ENCODE data around the gene CYLD. TPM values are rescaled to one million over a fixed set of nuclear protein-coding genes. Genes with fewer than 3 reads are reported as not detected.

CYLD gene
- total RNA-seq, 2 experiments from 2014 or later = 7.4 to 14.9 TPM

GRCh38 chr16:50796829-50797228, 54.9 kb downstream of the CYLD start:
- no peaks in the 10 kb centered on the region for H3K79me2 ChIP-seq (ENCODE audit: insufficient read depth, low read depth, low read length)
- no peaks in the 10 kb centered on the region for H3K9me2 ChIP-seq (ENCODE audit: insufficient read depth, low read length)
- ChIA-PET CTCF (ENCODE audit: unreplicated experiment) (interaction anchor here (1.7 kb wide), 1 partner anchor 10 kb away, joined by 4 read pairs; no protein-coding TSS in a partner anchor), POLR2A (interaction anchor here (1.9 kb wide), 1 partner anchor 10 kb away, joined by 6 read pairs; no protein-coding TSS in a partner anchor)
- H2AFZ ChIP-seq (ENCODE audit: low read length) = no peak overlapping the region
- no peak for DNase-seq (ENCODE audit: low spot score)
- H4K20me1 ChIP-seq (ENCODE audit: insufficient read depth, low read length) = no peaks in the 10 kb centered on the region
- H3K9me3 ChIP-seq (ENCODE audit: low read length) = no peaks in the 10 kb centered on the region
- TF ChIP-seq EZH2phosphoT487 (IDR thresholded peaks at IDR 0.05; ENCODE audit: borderline replicate concordance, low read depth, low read length) (no peak), CTCF (conservative IDR thresholded peaks at IDR 0.05; ENCODE audit: low read length) (no peak)
- no peaks in the 10 kb centered on the region for H3K4me1 ChIP-seq (ENCODE audit: insufficient read depth, low read length, poor library complexity, severe bottlenecking)
- H3K4me3 ChIP-seq (ENCODE audit: low read depth, low read length, poor library complexity, severe bottlenecking) = no peak overlapping the region
- H3K36me3 ChIP-seq (ENCODE audit: insufficient read depth, low read length) = no peaks in the 10 kb centered on the region
- H3K4me2 ChIP-seq (ENCODE audit: low read length) = no peak overlapping the region
- H3K27ac ChIP-seq (ENCODE audit: low read depth, low read length, poor library complexity, severe bottlenecking) = no peak overlapping the region
- no TSS peak for BruUV-seq (replicated peaks)
- intact Hi-C loops (cut with micrococcal nuclease; ENCODE audit: unreplicated experiment) = no loop called here

- intact Hi-C loops (cut with micrococcal nuclease; ENCODE audit: unreplicated experiment) = no loop called here
These were observed 55.6 kb downstream of the CYLD start for GRCh38 chr16:50797456-50797855.

More at GRCh38 chr16:50797456-50797855, 55.6 kb downstream of the CYLD start:
- no peak for DNase-seq (ENCODE audit: low spot score)
- no TSS peak for BruUV-seq (replicated peaks)
- Histone ChIP-seq H3K4me1 (ENCODE audit: insufficient read depth, low read length, poor library complexity, severe bottlenecking) (no peaks in the 10 kb centered on the region), H3K36me3 (ENCODE audit: insufficient read depth, low read length) (no peaks in the 10 kb centered on the region), H3K9me2 (ENCODE audit: insufficient read depth, low read length) (no peaks in the 10 kb centered on the region), H2AFZ (ENCODE audit: low read length) (no peak overlapping the region), H3K9me3 (ENCODE audit: low read length) (no peaks in the 10 kb centered on the region), H3K4me2 (ENCODE audit: low read length) (no peak overlapping the region), H4K20me1 (ENCODE audit: insufficient read depth, low read length) (no peaks in the 10 kb centered on the region), H3K79me2 (ENCODE audit: insufficient read depth, low read depth, low read length) (no peaks in the 10 kb centered on the region), H3K4me3 (ENCODE audit: low read depth, low read length, poor library complexity, severe bottlenecking) (no peak overlapping the region), H3K27ac (ENCODE audit: low read depth, low read length, poor library complexity, severe bottlenecking) (no peak overlapping the region)
- ChIA-PET POLR2A (interaction anchor here (0.6 to 1.9 kb wide), 2 partner anchors 10 to 11 kb away, joined by 4 to 6 read pairs; no protein-coding TSS in a partner anchor), CTCF (ENCODE audit: unreplicated experiment) (interaction anchor here (1.7 kb wide), 1 partner anchor 9 kb away, joined by 4 read pairs; no protein-coding TSS in a partner anchor)
- no peak for TF ChIP-seq CTCF (conservative IDR thresholded peaks at IDR 0.05; ENCODE audit: low read length)
